GM21825 (cell line): ENCODE data around the gene NUFIP2.
"Not testable (repeated sequence)": the region's sequence is repeated elsewhere in the genome, so short reads cannot be mapped to it uniquely, and the experiment has no call there.

ENCODE experiments used
- ATAC-seq: cut with Tn5 transposase; IDR thresholded peaks from one replicate; pipeline ENCODE4 v1.9.1; 2021; ENCODE audit warnings: mild to moderate bottlenecking, moderate library complexity; ENCODE audit not compliant: unreplicated experiment

The NUFIP2 gene

GRCh38 chr17:29279397-29280070, 14.4 kb downstream of the NUFIP2 start:
- ATAC-seq = no peak

- no peak for ATAC-seq
These were observed 15.3 kb downstream of the NUFIP2 start for GRCh38 chr17:29278692-29279091.

DNA sequence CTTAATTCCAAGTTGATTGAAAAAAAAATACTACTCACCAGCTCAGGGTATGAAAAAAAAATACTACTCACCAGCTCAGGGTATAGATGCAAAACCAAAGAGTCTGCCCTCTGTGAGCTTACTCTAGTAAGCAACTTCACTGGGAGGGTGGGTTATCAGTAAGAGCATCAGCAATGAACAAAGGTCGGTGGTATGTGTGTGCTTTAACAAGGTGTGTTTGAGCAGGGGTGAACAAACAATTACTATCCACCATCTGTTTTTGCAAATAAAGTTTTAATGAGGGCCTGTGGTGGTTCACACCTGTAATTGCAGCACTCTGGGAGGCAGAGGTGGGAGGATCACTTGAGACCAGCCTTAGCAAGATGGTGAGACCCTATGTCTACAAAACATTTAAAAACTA, 20.0 kb downstream of the NUFIP2 start:
- no peak for ATAC-seq

DNA sequence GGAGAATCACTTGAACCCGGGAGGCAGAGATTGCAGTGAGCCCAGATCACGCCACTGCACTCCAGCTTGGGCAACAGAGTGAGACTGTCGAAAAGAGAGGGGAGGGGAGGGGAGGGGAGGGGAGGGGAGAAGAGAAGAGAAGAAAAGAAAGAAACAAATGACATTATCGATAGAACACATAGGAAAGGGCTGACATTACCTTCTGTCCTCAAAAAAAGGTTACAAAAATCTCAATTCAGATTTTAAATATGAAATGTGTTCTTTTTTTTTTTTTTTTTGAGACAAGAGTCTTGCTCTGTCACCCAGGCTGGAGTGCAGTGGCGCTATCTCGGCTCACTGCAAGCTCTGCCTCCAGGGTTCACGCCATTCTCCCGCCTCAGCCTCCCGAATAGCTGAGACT, 22.0 kb downstream of the NUFIP2 start:
- not testable (repeated sequence) for ATAC-seq

DNA sequence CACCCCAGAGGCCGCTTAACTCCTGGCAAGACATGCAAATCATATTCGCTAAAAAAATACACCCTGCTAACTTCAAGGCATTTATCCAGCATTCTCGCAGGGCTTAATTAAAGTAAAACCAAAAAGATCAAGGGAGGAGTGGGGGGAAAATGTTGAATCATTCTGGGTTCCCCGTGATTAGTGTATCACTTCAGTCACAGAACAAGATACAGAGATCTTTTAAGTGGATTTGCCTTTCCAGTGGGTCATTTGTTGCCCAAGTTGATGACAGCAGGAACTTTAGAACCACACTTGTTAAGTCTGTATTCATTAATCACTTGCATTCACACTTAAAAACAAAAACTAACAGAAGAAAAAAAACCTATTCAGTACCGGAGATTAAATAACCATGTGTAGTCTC, 30.0 kb downstream of the NUFIP2 start:
- no peak for ATAC-seq

DNA sequence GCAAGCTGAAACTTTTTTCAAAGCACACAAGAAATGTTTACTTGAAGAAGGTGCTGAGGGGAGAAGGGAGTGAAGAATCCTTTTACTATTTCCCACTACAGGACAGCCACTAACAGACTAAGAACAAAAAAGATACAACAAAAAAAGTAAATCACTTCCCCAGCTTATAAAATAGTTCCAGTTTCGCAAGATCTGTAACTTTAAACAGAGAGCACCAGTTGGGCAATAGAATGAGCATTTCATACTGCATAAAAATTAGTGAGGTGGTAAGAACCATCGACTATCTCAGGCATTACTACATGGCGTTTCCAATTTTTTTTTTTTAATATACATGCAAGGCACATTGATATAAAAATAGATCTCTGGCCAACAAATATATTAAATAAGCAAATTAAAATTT, 36.2 kb downstream of the NUFIP2 start:
- no peak for ATAC-seq

DNA sequence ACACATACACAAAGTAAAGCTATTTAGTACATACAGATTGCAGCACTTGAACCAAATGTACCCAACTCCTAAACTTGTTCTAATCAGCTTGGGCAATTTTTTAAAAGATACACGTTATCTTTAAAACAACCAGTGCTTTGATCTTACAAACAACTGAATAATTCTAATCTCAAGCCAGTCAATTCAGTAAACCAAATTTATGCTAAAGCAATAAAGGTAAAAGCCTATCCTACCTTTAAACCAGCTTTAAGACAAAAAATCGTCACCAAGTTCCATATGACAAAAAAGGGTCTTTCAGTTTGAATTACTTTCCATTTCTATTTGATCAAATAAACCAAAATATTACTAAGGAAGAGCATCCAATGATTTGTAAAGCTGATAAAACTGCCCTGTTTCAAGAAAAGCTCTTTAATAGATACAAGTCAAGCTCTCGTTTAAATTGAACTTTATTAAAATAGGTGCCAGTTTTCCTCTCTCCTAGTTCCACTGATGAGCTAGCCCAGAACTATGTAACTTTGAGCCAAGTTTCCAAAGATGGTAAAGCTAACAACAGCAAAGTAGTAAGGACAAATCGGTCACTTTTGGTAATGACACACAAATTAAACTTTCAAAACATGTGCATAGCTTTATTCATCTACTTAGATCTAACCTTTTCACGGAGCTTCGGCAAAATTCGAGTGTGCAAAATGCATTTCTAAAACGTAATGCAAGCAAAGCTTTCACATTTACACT, 37.0 kb downstream of the NUFIP2 start:
- ATAC-seq = no peak

GRCh38 chr17:29255926-29256522, 37.9 kb downstream of the NUFIP2 start:
- no peak for ATAC-seq

DNA sequence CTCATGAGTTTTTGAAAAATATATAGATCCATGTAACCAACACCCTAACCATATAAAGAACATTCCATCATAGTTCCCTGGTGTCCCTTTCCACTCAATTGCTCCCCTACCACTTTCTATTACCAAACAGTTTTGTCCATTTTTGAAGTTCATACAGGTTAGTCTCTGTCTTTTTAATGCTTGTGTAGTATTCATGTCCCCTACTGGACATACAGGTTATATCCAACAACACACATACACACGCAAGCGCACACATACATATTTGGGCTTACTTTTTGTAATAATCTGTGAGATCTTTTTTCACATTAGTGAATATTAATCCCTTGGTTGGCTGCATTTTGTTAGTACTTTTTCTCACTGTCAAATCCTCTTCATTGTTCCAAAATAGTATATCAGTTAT, 40.9 kb downstream of the NUFIP2 start:
- no peak for ATAC-seq

- no peak for ATAC-seq
These were observed 41.7 kb downstream of the NUFIP2 start for GRCh38 chr17:29252101-29252791.

DNA sequence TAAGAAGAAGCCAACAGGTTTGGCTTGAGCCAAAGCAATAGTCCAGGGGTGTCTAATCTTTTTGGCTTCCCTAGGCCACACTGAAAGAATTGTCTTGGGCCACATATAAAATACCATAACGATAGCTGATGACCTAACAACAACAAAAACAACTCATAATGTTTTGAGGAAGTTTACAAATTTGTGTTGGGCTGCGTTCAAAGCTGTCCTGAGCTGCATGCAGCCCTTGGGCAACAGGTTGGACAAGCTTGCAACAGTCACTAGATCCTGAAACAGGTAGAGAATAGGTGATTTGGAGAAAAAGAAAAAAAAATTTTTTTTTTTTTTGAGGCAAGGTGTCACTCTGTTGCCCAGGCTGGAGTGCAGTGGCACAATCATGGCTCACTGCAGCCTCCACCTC, 42.8 kb downstream of the NUFIP2 start:
- no peak for ATAC-seq

- no peak for ATAC-seq
These were observed 43.3 kb downstream of the NUFIP2 start for GRCh38 chr17:29250666-29251065.

DNA sequence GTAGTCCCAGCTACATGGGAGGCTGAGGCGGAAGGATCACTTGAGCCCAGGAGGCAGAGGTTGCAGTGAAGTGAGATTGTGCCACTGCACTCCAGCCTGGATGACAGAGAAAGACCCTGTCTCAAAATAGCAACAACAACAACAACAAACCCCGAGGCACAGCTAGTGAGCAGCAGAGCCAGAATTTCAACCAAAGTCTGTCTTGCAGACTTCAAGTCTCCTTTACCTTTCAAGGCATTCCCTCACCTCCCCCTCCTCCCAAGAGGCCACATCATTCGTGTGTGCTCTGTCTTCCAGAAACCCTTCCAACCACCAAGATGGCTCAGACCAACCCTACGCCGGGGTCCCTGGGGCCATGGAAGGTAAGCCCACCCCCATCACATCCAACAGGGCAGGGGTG, 45.1 kb downstream of the NUFIP2 start:
- no peak for ATAC-seq

DNA sequence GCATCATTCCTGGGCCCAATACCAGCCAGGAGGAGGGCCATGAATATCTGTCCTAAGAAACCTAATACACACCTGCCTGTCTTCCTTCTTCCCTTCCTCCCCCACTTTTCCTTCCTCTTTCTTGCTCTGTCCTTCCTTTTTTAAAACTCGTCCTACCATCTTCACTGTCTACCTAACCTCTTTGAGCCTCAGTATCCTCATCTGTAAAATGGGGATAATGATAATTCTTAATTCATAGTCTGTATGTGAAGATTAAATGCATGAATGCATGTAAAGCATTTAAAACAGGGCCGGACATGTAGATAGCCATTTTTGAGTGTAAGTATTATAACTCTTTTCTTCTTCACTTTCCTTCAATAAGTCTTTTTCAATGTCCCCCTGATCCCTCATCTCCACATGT, 46.7 kb downstream of the NUFIP2 start:
- no peak for ATAC-seq

DNA sequence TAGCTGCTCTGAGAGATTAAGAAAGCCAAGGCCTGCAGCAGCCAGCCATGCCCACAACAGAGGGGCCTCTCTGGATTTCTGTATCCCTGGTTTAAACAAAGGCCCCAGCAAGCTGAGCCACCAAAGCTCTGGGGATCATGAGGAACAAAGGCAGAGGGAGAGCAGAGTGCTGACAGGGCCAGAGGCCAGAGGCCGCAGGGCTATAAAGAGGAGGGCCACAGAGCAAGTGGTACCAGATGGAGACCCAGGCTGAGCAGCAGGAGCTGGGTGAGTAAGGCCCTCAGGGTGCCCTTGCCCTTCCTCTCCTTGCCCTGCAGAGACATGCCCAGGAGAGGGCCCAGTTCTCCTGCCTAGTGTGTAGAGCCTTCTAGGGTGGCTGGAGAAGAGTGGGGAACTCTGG, 47.3 kb downstream of the NUFIP2 start, which contains the start of gene CRYBA1:
Gene CRYBA1 (plus strand): TSS at position 232 of the 400 bp plus-strand sequence. CDS start 5 bp downstream, at position 237.
- no peak for ATAC-seq

DNA sequence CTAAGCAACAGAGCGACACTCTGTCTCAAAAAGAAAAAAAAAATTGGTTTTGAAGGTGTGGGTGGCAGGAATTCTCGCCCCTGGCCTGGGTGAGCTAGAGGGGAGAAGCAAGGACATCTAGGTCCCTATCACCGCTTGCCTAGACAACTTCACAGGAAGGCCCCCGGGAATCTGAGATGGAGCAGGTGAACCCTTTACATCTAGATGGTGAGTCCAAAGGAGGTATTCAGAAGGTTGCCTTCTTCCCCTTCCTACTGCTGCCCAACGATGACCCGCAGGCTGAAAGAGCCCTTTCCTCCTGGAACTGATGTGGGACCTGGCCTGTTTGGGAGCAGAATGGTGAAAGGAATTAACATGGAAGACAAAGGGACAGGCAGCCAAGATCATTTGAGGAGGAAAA, 48.5 kb downstream of the NUFIP2 start:
- no peak for ATAC-seq

DNA sequence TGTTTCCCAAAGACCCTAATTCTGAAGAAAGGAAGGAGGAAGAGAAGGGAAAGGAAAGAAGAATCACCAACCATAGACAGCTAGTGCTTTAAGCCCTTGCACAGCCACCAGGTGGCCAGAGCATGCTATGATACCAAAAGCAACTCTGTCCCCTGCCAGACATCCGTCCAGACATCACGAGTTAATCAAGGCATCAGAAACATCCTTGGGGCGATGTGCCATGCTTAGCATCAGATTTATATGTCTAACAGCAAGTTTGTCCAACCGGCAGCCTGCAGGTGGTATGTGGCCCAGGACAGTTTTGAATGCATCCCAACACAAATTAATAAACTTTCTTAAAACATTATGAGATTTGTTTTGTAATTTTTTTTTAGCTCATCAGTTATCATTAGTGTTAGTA, 50.2 kb downstream of the NUFIP2 start:
- no peak for ATAC-seq

GRCh38 chr17:29242790-29243189, 51.2 kb downstream of the NUFIP2 start:
- no peak for ATAC-seq

- ATAC-seq = no peak
These were observed 51.9 kb downstream of the NUFIP2 start for GRCh38 chr17:29242051-29242450.

DNA sequence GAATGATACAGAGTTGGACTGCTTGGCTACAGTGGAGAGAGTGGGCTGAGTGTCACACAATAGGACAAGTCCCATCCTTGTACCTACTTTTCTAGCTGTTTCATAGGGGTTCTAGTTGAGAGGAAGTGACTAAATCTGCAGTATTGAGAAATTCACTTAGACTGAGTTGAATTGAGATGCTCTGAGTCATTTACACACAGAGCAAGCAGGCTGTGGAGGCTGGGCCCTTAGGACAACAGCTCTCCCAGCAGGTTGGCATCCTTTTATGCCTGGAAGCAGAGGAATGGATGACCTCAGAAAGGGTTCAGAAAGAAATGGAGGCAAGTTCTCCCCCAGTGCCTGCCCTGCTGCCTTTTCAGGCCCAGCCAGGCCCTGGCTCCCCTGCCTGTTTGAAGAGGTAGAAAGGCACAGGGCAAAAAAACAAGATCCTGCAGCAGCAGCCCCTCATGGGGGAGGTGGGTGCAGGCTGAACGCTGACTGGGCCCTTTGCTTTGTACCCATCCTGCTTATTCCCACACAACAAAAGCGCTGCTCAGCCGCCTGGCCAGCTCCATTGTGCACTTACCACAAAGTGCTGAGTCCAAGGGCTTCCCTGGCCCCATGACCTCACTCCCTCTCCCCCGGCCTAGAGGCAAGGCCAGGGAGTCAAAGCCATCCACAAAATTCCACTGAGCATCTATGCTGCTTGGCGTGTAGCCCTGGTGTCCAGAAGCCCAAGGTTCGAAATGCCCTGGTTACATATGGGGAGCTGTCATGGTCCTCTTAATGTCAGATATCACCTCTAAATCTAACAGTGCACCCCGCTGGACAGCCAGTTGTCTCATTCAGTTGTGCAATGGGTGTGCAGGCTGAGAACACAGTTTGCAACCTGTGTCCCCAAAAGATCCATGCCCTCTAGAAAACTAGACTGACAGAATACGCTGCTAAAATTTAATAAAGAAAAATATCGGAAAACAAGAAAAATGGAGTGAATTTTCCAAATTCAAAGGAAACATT, 52.7 kb downstream of the NUFIP2 start:
- ATAC-seq = no peak
